ENCODE results near the gene INPP4A.

INPP4A gene

DNA sequence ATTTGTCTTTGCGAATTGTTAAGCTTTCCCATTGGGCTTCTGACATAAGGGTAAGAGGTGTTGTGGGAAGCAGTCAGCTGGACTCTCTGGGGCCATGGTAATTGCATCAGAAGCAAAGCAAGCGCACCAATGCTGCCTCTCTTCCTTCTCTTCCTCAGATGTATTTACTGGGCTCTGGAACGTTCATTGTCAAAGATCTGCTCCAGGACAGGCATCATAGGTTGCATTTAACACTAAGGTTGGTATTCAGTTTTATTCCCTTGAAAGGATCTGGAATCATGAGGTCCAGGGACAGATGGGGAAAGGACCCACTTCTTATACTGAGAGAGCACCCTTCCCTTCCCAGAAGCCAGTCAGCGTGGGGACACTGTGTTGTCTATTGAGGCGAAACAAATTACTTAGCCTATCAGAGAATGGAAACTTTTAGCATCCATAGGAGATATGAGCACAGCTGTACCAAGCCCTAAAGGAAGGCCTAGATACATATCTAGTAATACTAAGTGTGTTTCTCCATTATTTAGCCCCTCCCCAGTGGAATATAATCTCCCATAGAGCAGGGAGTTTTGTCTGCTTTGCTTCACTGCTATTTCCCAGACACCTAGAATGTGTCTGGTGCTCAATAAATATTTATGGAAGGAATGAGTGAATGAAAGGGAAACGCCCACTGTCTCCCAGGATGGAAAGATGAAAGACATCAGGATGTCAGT is 91.5 kb downstream of the INPP4A start:
- DNase-seq (ENCODE audit: low spot score) = no peak
- no peak for TF ChIP-seq CTCF (IDR thresholded peaks at IDR 0.05; ENCODE audit: borderline replicate concordance, control extremely low read depth, extremely low read depth, insufficient read depth, missing control alignments)
- in situ Hi-C loops (cut with MboI; ENCODE audit: low sequenced_read_pairs, unreplicated experiment) = no loop called here

- in situ Hi-C loops (cut with MboI; ENCODE audit: low sequenced_read_pairs, unreplicated experiment) = no loop called here
- no peak for TF ChIP-seq CTCF (IDR thresholded peaks at IDR 0.05; ENCODE audit: borderline replicate concordance, control extremely low read depth, extremely low read depth, insufficient read depth, missing control alignments)
- no peak for DNase-seq (ENCODE audit: low spot score)
Observed at GRCh38 chr2:98537390-98538126, 92.9 kb downstream of the INPP4A start.

DNA sequence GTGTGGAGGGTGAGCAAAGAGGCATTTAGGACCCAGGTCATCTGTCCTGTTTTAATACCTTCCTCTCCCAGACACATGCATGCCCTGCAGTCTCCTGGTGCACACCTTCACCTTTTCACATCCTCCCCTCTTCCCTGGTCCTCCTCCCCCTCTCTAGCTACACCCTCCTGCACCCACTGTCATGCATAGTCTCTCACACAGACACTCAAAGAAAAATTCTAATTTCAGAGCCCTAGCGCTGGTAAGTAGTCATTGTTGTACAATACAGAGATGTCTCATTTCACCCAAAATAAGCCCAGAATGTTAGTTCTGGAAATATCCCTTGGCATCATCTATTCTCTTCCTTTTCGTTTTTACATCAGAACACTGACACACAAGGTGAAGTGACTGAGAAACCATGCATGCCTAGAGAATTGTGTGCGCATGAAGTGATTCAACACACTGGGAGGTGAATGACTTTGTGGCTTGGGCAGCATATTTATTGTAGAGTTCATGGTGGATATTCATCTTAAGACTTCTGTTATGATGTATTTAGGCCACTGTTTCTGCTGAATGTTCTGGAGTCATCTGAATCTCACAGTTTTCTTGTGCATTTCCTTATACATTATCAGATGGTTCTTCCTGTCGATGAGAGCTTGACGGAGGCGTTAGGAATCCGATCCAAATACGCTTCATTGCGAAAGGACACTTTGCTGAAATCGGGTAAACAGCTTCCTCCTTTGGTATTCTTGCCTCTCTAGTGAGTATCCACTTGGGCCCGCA is 93.8 kb downstream of the INPP4A start:
- in situ Hi-C loops (cut with MboI; ENCODE audit: low sequenced_read_pairs, unreplicated experiment) = no loop called here
- TF ChIP-seq CTCF (IDR thresholded peaks at IDR 0.05; ENCODE audit: borderline replicate concordance, control extremely low read depth, extremely low read depth, insufficient read depth, missing control alignments) = no peak
- DNase-seq (ENCODE audit: low spot score) = no peak

DNA sequence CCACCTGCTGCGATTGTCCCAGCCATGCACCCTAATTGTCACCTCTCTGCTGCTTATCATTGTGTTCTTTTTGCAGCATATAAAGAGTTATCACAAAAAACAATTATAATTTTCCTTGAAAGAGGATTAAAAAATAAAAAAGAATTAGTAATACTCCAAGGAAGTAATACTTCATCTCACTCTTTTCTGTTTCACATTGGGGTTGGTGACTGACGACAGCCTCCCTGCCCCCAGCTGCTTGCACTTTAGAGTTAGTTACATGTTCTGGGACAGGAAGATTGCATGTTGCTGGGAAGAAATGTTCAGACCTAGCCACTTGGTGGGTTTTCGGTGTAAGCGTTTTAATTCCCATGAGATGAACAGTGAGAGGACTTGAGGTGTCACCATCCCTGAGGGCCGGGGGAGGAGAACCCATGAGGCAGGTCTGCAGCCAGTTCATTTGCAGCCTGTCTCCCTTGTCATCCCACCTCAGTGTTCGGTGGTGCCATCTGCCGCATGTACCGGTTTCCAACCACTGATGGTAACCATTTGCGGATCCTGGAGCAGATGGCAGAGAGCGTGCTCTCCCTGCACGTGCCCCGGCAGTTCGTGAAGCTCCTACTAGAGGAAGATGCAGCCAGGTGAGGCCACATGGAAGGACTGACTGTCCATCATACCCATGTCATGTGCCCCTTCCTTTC is 94.5 kb downstream of the INPP4A start:
- no peak for TF ChIP-seq CTCF (IDR thresholded peaks at IDR 0.05; ENCODE audit: borderline replicate concordance, control extremely low read depth, extremely low read depth, insufficient read depth, missing control alignments)
- in situ Hi-C loops (cut with MboI; ENCODE audit: low sequenced_read_pairs, unreplicated experiment) = no loop called here

DNA sequence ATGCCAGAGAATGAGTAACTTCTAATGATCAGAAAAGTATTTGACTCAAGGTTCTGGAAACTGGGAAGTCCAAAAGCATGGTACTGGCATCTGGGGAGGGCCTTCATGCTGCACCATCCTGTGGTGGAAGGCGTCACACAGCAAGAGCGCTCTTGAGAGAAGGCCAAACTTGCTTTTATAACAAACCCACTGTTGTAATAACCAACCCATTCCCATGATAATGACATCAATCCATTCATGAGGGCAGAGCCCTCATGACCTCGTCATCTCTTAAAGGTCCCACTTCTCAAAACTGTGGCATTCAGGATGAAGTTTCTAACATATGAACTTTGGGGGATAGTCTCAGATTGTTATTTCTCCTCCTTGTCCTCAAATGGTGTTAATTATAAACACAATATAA is 95.9 kb downstream of the INPP4A start:
- DNase-seq (ENCODE audit: low spot score) = no peak
- in situ Hi-C loops (cut with MboI; ENCODE audit: low sequenced_read_pairs, unreplicated experiment) = no loop called here

More for the DNA sequence above, 94.5 kb downstream of the INPP4A start:
- DNase-seq (ENCODE audit: low spot score) = no peak

More for the DNA sequence above, 95.9 kb downstream of the INPP4A start:
- TF ChIP-seq CTCF (IDR thresholded peaks at IDR 0.05; ENCODE audit: borderline replicate concordance, control extremely low read depth, extremely low read depth, insufficient read depth, missing control alignments) = no peak
